GM21576 (cell line): ENCODE measurements around the gene CACNG1.

ENCODE experiments used
- ATAC-seq: cut with Tn5 transposase; IDR thresholded peaks from one replicate; pipeline ENCODE4 v1.9.1; 2021; ENCODE audit warnings: mild to moderate bottlenecking, moderate library complexity; ENCODE audit not compliant: unreplicated experiment

Gene CACNG1

GRCh38 chr17:67050471-67051154 is 6.3 kb downstream of the CACNG1 start:
- no peak for ATAC-seq

DNA sequence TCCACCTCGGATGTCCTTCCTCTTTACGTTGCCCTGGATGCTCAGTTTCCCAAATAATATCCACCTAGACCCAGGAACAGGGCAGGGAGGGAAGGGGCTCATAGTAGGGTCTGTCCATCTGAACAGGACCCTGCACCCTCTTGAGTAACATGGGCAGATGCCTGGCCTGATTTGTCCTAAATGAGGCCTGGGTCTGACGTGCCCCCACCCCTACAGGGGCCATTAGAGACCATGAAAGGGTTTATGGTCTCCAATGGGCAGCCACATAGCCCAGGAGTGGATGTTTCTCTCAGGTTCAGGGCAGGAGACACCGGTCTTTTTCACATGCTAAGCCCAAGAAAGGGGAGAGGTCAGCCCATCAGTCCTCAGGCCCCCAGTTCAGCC is 6.8 kb downstream of the CACNG1 start:
- no peak for ATAC-seq

- ATAC-seq, result no peak
Measured at GRCh38 chr17:67051837-67052236, 7.5 kb downstream of the CACNG1 start.

- no peak for ATAC-seq
Measured at GRCh38 chr17:67052720-67053437, 8.5 kb downstream of the CACNG1 start.

GRCh38 chr17:67053438-67054000 is 9.2 kb downstream of the CACNG1 start:
- ATAC-seq, result no peak

DNA sequence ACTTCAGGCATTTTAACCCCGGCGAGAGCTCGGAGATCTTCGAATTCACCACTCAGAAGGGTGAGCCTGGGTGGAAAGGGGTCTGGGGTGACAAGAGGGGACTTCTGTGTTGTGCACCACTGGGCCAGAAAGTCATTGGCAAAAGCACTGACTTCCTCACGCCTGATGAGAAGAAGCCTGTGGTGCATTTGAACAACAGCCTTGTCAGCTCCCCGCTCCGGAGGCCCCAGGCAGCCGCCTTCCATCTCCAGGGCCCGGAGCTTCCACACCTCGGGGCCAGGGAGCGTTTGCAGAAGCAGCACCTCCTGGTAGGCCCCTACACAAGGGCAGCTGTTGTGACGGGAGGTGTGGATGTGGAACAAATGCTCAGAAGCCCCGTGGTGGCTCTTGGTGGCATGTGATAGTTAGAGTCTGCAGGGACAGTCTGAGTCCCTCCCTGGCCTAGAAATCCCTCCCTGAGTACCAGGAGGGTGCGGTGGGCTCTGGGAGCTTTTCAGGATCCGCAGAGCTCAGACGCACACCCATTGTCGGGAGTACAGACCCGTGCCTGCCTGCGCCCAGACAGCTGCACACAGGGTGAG is 9.7 kb downstream of the CACNG1 start:
- ATAC-seq, result no peak

DNA sequence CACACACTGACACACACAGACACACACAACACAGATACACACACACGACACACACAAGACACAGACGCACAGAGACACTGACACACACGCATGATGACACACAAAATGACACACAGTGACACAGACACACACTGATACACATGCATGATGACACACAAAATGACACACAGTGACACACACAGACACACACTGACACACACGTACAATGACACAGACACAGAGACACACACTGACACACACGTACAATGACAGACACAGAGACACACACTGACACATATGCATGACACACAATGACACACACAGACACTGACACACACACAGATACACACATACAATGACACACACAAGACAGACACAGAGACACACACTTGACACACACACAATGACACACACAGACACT is 10.3 kb downstream of the CACNG1 start:
- no peak for ATAC-seq

DNA sequence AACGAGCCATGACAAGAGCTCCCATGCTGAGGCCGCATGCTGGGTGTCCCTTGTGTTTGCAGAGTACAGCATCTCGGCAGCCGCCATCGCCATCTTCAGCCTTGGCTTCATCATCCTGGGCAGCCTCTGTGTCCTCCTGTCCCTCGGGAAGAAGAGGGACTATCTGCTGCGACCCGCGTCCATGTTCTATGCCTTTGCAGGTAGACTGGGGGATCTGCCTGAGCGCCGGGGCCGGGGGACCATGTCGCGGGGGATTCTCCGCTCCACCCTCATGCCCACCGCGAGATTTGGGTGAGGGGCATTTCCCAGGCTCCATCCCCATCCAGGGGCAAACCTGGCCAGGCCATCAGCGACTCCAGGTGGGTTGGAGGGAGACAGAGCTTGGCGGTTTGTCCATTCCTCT is 10.7 kb downstream of the CACNG1 start:
- ATAC-seq, result no peak

DNA sequence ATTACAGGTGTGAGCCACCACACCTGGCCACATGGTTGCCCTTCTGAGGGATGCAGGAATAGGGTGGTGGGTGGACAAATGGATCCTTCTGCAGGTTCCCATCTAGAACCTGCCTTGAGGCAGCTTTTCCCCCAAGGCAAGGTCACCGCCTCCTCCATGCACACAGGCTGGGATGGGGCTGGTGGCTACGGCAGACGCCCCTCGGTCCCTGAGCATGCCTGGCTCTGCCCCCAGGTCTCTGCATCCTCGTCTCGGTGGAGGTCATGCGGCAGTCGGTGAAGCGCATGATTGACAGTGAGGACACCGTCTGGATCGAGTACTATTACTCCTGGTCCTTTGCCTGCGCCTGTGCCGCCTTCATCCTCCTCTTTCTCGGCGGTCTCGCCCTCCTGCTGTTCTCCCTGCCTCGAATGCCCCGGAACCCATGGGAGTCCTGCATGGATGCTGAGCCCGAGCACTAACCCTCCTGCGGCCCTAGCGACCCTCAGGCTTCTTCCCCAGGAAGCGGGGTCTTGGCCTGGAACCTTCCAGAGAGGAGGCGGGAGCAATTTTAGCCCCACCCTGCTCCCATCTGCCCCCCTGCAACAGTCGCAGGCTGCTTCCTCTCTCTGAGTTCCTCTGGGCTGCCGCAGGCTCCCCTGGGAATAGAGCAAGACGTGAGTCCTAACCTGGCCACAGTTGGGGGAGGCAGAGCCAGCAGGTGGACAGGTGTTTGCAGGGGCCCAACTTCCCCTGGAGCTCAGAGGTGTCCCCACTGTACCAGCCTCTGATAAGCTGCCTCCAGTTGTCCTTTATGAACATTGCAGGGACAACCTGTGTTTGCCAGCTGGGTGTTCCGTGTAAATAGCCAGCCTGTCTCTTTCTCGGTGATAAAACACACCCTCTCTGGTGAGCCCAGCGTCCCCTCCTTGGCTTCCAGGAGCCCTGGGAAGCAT is 11.7 kb downstream of the CACNG1 start:
- ATAC-seq, result no peak

- no peak for ATAC-seq
Measured at GRCh38 chr17:67056746-67057490, 12.6 kb downstream of the CACNG1 start.

- no peak for ATAC-seq
Measured at GRCh38 chr17:67058036-67058435, 13.7 kb downstream of the CACNG1 start.

DNA sequence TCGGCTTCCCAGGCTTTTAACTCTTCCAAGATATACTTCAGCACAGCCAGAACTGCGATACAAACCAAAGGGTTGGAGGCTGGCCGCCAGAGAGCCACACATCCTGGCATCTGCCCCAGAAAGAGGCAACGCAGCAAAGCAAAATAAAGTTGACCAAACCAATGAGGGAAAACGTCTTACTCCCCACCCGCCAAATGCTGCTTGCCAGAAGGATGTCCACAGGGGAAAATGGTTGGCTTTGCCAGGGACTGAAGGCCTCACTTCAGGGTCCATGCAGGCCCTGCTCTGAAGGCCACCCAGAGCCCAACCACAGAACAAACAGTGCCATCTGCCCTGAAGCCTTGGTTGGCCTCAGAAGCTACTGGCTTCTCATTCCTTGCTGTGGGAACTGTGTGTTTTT is 15.0 kb downstream of the CACNG1 start:
- ATAC-seq, result no peak

- ATAC-seq, result no peak
Measured at GRCh38 chr17:67063141-67063540, 18.8 kb downstream of the CACNG1 start.

DNA sequence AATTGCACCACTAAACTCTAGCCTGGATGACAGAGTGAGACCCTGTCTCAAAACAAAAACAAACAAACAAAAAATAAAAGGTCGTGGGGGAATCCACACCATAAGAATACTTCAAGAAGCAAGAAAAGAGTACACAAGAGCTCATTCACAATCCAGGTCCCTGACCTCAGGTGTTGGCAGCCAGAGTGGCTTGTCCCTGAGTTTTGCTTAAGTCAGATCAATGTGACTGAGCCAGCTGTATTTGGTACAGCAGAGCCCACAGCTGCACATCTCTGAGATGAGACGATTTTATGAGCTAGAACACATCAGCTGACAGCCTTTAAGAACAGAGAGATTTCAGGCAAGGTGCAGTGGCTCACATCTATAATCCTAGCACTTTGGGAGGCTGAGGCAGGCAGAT is 22.4 kb downstream of the CACNG1 start:
- ATAC-seq, result no peak

- no peak for ATAC-seq
Measured at GRCh38 chr17:67067571-67068482, 23.5 kb downstream of the CACNG1 start.

DNA sequence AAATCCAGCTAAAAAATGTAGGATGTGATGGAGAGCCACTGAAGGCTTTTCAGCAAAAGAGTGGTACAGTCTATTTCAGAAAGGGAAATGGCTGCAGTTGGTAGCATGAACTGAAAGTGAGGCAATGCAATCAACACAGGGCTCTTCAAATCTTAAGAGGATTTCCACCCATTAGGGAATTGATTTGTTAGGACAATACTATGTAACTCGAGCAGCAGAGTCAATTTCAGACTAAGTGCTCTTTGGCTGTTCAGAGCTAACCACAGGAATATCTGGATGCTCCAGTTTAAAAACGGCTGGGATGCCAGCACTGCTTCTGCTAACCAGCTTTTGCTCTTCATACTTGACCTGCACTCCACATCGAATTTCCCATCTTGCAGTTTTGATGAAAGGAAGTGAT is 24.6 kb downstream of the CACNG1 start:
- no peak for ATAC-seq

DNA sequence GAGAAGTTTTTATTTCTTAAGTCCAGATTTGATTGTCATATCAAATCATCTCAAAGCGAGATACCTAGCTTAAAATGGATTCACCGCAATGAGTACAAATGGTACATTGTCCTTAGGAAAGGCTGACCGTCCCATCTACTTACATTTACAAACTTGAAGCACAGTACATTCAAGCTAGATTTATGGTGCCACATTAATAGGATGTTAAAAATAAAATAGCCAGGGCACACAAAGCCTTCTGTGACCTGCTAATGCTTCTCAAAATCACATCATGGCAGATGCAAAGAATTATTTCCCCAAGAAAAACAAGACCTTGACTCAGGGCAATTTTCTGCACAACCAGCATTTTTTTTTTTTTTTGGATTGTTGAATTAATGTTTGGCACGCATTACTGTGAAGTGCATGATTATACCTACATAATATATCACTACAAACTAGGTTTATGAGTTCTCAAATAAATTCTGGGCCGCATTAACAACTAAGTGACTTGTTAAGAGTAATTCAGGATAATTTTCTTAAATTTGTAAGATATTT is 25.3 kb downstream of the CACNG1 start:
- no peak for ATAC-seq

DNA sequence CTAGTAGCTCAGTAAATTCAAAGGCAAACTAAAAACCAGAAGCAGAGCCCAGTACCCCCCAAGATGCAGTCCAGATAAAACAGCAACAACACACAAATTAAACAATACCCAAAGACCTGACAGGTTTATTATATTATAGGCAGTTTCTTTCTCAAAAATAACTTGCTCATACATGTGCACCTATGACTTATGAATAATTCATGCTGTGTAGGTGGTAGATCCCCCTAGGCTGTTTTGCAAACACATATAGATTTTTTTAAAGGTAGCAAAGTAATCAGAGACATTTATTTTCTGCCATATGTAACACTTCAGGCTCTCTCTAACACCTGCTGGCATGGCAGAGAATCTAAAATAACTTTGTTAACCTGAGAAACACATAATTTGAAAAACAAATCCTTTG is 27.2 kb downstream of the CACNG1 start:
- no peak for ATAC-seq

DNA sequence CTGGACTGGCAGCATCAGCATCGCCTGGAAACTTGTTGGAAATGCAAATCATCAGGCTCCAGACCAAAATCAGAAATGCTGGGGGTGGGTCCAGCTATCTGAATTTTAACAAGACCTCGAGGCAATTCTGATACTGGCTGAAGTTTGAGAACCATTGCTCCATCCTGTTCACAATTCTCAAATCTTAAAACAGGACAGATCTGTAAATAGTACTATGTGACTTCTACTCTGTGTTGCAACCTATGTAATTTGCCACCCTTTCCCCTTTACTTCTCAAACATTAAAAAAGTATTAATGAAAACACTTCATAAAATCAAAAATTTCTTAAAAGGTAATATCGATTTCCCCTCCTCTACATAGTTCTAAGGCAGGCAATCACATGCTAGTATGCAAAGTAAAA is 28.5 kb downstream of the CACNG1 start:
- ATAC-seq, result no peak
